ENCODE results near the gene OTOG.

OTOG gene

DNA sequence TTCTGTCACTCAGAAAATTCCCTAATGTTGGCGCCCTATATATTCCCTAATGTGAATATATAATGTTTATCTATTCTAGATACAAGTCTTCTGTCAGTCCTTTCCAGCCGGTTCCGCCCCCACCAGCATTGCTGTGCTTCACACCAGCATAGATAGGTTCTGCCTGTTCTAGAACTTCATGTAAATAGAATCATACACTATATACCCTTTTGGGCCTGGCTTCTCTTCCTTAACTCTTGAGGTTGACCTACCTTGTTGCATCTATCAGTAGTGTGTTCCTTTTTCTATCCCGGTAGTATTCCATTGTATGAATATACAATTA lies 34.6 kb downstream of the OTOG start:
- DNase-seq = no peak

DNA sequence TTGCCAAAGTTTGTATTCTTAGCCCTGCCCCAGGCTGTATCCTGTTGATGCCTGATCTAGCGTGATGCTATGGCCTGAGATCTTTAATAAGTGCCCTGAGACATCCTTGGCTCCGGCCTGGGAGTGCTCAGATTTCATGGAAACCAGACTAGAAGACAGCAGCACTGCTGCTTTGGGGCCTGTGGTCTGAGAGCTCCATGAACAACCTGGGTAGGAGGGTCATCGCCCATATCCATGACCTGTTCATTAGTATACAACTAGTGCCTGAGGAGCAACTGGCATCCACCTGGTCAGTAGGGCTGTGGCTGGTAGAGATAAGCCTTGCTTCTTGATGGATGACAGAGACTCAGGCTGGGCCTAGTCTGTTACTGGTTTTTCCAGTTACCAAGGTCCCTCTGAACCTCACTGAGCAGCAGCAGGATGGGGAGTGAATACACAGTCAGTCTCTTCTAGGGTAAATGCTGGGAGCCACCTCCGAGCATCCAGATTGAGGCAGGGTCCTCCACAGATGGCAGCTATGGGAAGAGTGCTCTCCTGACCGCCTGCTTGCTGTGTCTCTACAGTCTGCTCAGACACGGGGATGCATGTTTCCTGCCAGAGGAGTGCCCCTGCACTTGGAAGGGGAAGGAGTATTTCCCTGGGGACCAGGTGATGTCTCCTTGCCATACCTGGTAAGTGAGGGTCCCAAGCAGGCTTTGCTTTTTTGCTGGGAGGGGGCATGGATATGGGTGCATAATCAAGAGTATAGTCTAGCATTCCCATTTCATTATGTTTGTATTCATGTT lies 39.0 kb downstream of the OTOG start:
- DNase-seq = no peak

DNA sequence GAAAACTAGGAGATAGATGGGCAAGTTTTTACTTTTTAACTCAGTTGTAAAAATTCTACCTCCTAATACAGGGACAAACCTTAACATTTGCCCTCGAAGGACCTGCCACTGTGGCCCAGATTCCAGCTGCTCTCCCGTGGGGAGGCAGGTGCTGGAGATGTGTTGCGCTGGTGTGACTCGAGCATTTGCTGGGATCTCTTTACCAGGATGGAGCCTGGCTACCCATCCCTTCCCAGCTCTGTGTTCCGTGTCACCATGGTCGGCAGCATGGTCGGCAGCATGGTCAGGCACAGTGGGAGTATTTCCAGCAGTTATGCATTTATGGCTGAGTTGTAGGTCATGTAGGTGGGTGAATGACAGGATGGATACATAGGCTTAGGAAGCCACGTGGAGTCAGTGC lies 41.1 kb downstream of the OTOG start:
- DNase-seq = no peak

DNA sequence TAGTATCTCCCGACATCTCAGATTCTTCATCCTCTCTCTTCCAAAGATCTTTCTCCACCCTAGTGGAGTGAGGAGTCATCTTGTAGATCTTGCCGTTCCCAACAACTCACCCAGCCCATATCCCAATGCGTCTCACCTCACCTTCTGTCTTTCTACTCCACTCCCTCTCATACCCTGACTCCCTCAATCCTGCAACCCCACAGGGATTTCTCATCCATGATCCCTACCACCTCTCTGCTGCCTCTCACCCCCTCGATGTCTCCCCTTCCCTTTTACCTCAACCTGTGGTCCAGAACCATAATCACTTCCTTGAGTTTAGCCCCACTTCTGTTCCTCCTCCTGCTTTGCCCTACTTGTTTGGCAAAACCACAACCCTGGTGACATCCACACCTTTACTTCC lies 41.7 kb downstream of the OTOG start:
- no peak for DNase-seq

DNA sequence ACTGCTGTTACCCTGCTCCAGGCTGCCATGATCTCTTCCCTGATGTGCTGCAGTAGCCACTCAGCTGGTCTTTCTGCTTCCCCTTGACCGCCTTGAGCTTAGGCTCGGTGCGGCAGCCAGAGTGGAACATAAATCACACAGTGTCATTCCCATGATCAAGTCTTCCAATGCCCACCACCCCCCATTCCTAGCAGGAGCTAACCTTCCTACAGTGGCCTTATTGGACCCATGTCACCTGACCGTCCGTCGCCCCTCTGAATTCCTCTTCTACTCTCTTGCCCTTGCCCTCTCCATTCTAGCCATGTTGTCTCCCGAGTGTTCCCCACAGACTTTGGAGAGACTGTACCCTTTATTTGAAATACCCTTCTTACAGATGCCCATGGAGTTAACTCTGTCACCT lies 43.4 kb downstream of the OTOG start:
- no peak for DNase-seq

DNA sequence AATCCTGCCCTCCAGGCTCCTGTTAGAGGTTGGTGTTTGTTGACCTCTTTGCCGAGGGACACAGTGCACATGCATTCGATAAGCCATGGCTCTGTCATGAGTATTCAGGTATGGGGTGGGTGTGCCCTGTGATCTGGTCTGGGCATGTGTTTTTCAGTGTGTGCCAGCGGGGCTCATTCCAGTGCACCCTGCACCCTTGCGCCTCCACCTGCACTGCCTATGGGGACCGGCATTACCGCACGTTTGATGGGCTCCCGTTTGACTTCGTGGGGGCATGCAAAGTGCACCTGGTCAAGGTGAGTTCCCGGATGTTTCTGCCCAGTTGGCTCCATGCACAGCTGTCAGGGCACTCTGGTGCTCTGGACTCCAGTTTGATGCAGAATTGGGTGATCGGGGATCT lies 44.2 kb downstream of the OTOG start:
- DNase-seq = no peak

DNA sequence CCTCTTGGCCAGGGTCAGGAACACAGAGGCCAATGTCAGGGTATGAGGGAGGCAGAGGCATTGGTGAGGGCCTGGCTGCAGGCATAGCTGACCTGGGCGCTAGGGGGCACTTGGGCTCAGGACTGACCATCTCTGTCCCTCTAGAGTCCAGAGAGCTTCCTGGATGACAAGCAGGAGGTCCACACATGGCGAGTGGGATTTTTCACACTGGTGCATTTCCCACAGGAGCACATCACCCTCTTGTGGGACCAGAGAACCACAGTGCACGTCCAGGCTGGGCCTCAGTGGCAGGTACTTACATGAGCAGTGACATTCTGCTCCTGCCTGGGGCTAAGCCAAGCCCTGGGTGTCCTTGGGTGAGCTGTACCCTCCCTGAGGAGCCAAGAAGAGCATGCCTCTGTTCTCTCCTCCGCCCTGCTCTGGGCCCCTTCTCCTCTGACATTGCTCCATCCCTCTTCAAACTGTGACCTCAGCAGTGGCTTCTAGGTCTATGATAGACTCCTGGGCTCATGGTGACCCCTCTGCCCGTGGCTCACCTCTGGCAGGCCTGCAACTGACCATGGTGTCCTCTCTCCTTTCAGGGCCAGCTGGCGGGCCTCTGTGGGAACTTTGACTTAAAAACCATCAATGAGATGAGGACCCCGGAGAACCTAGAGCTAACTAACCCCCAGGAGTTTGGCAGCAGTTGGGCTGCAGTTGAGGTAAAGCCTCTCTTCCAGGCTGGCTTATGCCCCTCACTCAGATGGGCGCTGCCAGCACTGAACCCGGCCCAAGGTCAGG lies 46.6 kb downstream of the OTOG start:
- DNase-seq = no peak

DNA sequence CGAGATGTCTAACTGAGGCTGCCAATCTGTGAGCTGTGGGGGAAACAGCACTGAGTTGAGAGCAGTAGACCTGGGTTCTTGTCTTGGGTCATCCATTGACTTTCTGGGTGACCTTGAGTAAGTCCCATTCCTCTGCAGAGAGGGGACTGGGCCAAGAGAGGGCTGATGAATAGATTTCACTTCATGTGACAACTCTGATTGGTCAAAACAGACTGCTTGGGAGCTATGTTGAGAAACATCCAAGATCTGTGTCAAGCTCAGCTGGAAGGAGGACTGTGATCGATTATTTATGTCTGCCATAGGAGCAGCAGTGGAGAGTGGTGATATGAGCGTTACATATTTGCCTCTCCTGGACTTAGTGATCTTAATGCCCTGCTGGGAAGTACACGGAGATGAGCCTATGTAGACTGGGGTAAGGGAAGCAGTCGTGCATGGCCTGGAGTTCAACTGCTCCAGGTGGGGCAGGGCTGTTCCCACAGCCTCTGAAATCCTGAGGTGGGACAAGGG lies 47.7 kb downstream of the OTOG start:
- DNase-seq = no peak

DNA sequence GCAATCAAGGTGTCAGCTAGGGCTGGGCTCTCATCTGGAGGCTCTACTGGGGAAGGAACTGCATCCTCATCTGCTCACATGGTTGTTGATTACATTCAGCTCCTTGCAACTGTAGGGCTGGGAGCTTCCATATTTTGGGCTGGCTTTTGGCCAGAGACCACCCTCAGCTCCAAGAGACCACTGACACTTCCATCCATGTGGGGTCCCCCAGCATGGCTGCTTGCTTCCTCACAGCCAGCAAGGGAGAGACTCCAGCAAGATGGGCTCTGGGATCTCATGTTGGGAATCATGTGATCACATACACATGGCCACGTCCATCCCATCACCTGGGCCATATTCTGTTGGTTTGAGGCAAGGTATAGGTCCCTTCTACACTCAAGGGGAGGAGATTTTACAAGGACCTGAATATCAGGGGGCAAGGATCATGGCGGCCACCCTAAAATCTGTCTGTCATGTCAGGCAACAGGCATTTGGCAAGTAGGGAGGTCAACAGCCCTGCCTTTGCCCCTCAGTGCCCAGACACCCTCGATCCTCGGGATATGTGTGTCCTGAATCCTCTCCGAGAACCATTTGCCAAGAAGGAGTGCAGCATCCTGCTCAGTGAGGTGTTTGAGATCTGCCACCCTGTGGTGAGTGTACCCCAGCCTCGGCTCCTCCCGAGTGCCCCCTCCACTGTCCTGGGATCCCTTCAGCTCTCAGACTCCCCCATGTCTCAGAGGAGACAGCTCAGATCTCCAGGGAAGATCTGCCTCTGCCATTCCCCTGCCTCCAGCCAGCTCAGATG lies 48.7 kb downstream of the OTOG start:
- DNase-seq = no peak

DNA sequence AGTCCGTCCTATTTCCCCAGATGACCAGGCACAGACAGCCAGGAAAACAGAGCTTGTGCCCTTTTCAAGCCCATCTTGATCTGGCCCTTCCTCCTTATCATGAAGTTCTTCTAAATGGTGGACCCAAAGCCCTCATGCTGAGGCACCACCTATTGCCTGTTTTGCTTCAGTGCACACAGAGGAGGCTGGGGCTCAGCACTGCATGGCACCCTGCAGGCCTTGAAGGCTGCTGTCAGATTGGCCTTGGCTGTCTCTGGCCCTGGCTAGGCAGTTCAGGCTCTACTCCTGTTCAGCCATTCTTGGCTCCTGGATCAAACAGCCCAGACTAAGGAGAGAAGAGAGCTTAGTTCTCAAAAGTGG lies 49.2 kb downstream of the OTOG start:
- no peak for DNase-seq

DNA sequence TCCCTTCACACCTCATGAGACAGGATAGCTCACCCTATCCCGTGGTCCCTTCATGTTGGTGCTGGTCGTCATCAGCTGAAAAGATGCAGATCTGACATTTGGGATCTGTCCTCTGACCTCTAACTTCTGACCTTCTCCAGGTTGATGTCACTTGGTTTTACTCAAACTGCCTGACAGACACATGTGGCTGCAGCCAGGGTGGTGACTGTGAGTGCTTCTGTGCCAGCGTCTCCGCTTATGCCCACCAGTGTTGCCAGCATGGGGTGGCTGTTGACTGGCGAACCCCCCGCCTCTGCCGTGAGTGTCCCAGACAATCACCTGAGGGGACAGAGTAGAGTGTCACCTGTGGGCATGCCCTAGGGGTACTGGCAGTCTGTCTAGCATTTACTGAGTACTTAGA lies 49.7 kb downstream of the OTOG start:
- no peak for DNase-seq

DNA sequence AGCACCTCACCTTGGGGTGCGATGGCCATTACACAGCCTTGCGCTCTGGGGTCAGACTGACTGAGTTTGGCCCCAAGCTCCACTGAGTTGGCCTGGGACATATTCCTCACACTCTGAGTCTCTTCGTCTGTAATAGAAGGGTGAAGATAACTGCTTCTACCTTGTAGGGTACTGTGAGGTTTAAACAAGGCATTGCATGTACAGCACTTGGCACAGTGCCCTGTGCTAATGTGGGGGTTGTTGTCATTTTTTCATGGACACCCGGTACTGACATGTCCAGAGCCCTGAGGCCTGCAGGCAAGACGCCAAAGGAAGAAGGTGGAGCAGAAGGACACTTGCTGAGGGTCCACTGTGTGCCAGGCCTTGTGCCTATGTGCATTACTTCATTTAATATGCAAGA lies 50.7 kb downstream of the OTOG start:
- DNase-seq = no peak

DNA sequence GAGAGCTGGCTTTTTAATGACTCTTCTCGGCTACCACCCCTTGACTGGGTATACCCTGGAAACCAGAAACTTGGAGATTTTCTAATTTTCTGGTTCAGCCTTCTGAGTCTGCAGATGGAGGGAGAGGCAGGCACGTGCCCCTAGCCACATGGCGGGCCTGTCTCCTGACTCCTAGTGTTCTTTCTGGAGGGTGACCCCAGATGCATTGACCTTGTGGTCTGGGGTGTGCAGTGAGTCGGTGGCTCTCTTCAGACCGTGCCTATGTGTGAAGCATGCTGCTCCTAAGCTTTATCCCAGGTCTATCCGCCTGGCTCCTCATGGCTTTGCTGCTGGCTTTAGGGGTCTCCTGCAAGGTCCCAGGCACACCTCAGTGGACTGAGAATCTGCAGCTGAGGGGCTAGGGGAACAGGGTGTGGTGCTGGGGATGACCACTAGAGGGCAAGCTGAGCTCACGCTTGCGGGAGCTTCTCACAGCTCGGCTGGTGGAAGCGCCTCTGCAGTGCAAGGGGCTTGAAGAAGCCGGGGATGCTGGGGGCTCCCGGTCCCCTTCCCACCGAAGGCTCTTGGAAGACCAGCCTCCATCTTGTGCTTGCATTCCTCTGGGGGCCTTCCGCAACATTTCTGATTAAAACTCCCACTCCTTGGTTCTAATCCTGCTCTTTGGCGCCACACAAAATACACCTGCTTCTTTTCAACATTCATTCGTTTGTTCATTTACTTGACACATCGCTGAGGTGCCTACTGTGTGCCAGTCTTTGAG lies 51.8 kb downstream of the OTOG start:
- DNase-seq = peak in 46 of 51 donors; percentile 8 to 85 (median 52)

DNA sequence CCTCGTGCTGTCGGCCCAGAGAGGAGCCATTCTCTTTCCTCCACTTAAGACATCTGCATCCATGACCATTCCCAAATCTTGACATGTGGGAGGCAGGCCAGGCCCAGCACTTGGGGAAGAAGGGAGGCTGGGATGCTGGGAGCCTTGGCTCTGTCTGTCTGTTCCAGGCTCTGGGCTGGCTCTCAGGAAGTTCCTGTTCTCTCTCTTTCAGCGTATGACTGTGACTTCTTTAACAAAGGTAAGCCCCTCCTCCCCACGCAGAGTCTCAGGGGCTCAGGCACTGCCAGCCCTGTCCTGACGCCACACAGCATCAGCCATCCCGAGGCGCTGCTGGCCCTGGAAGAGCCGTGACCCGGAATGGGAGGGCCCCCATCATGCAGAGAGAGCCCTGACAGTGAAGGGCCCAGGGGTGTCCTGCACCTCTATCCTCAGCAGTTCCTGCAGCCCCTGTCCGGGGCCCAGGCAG lies 52.4 kb downstream of the OTOG start:
- DNase-seq = no peak

DNA sequence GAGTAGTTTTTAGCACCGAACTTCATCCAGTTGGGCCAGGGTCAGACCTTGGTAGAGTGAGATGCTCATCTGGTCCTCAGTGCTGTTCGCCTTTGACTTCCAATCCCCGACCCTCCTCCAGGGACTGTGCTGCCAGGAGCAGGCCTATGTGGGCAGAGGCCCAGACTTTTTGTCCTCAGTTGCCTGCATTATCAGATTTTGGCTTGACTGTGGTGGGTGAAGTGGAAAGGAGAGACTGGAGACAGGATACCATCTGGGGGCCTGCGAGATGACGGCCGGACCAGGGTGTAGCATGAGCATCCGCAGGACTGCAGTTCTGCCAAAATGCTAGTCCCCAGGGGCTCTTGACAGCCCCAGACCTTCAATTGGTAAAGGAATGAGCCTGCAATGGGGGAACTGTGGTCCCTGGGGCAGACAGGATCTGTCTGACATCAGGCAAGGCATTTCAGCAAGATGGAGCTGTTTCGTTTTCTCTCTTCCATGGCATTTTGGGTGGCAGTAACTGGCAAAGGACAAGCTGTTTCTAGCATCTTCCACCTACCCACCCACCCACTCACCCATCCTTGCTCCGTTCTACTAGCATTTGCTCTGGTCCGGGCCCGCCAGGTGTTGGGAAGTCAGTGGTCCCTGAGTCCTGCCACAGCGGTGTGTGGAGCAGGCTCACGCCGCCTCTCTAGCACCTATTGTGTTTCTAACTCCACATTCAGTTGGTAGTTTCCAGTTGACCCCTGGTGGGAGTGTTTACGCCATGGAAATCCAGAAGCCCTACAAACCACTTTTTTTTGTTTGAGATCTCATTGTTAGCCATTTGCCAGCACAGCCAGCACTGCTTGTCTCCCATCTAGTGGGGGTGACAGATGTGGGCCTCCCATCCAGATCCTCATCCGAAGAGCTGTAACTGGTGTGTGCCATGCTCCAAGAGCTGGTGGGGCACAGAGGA lies 53.5 kb downstream of the OTOG start:
- no peak for DNase-seq

DNA sequence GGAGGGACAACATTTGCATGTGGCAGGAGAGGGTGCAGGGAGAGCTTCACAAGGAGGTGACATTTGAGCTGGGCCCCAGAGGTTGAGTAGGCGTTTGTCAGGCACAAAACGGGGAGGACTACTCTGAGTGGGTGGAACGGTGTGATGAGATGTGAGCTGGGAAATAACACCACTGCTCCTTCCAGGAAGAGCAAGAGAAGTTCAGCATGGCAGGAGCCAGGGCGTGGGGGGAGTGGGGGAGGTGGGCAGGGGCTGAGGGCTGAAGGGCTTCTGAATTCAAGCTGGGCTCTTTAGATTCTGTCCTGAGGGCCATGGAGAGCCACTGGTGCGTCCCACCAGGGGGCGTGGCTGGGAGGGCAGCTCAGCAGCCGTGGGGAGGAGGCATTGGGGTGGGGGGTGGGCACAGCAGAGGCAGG lies 54.2 kb downstream of the OTOG start:
- no peak for DNase-seq

DNA sequence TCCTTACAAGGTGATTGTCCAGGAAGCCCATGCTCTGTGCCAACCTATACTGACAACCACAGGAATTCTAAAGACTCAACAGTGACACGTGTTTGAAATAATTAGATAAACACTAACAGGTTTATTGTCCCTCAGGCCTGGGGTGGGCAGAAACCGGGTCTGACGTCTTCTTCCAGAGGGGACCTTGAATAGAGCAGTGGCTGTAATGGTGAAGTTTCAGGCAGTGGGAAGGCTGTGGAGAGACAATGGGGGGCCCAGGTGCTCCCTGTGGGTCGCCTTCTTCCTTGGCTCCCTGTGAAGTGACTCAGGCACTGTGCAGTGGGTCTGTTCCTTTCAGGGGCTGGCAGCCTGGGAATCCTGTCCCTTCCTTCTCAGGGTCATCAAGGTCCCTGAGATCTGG lies 54.6 kb downstream of the OTOG start:
- no peak for DNase-seq

DNA sequence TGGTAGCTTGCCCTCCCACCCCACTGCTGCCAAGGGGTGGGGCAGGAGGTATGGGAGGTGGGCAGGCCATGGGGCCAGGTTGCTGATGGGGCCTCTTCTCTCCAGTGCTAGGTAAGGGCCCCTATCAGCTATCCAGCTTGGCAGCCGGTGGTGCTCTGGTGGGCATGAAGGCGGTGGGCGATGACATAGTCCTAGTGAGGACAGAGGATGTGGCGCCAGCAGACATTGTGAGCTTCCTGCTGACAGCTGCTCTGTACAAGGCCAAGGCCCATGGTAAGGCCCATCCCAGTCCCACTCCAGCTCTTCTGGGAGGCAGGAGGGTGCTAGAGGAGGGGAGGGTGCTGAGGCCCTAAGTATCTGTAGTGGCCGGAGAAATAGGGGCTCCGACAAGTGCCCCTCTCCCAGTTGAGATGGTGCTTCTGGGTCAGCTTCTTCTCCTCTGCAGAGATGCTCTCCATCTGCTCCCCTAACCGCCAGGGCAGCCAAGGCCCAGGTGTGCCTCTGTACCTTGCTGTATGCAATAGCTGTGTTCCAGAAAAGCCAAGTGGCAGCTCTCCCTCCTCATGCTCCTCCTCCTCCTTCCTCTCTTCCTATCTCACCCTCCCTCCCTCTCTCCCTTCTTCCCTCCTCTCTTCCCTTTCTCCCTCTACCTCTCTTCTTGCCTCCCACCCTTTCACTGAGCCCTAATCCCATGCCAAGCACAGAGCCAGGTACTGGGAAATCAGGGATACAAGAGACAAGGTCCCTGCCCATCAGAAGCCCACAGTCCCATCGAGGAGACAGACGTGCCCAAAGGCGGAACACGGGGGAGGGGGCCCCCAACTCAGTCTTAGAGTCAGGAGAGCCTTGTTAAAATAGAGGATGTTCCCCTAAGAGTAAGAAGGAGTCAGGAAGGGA lies 55.3 kb downstream of the OTOG start:
- DNase-seq = no peak
